Suprapubic skin (tissue), 4 donors: Measurements from ENCODE around the gene IDNK.

ENCODE experiments used
- CTCF ChIP-seq, 2 donors: fragments of 200-600 bp in 1 of 2; fragments of 450-650 bp in 1 of 2; sonication (generic) in 1 of 2; IDR thresholded peaks; one replicate each; pipeline ENCODE4 v1.5.1; 2016 to 2019; ENCODE audit warnings: antibody characterized with exemption in 2 of 2, mild to moderate bottlenecking in 1 of 2, moderate library complexity in 1 of 2
- EP300 ChIP-seq: sonication (generic); formaldehyde crosslinking; IDR thresholded peaks from one replicate; pipeline ENCODE4 v1.6.1; 2017; ENCODE audit warnings: antibody characterized with exemption
- POLR2A ChIP-seq, 2 donors: fragments of 450-650 bp; IDR thresholded peaks; one replicate each; pipeline ENCODE4 v1.6.1; 2017; ENCODE audit warnings: antibody characterized with exemption in 2 of 2, mild to moderate bottlenecking in 2 of 2, moderate library complexity in 2 of 2
- POLR2AphosphoS5 ChIP-seq, 3 donors: sonication (generic); formaldehyde crosslinking; IDR thresholded peaks; one replicate each; pipeline ENCODE4 v1.6.1; 2017; ENCODE audit warnings: antibody characterized with exemption in 3 of 3

- TF ChIP-seq CTCF (IDR thresholded peaks at IDR 0.05) (no peak), POLR2A (IDR thresholded peaks at IDR 0.05) (no peak), POLR2AphosphoS5 (IDR thresholded peaks at IDR 0.05) (no peak), EP300 (no peak)
These were observed 14.4 kb downstream of the IDNK start for GRCh38 chr9:83637389-83637788.
